ENCODE results near the gene RAD54L.
"Not testable (repeated sequence)": the region's sequence is repeated elsewhere in the genome, so short reads cannot be mapped to it uniquely, and the experiment has no call there.

Gene RAD54L

DNA sequence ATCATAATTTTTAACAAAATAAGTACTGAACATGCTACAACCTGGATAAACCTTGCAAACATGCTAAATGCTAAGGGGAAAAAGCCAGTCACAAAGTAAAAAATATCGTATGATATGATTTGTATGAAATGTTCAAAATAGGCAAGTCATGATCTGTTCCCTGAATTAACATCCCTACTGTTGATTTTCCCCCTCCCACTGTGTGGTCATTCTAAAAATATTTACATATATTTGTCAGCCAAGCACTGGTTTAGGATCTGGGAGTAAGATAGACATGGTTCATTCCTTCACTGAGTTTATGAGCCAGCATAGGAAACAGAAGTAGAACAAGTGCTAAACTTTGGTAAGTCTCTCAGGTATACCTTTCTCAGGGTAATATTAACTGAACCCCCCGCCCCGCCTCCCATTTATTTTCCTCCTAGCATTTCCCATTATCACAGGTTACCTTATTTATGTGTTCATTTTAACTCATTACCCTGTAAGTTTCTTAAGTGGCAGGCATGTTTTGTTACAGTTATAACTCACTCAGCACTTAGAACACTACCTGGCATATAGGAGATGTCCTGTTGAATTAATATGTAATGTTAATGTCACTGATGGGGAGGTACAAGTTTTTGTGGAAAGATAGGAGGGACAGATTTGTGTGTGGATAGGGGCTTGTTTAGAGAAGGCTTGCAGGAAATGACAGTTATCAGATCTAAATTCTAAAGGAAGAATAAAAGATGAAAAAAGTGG is 68.3 kb downstream of the RAD54L start:
- Histone ChIP-seq H3K36me3 (ENCODE audit: control insufficient read depth, insufficient read depth, low read length) (peaks cover 45% of the 10 kb centered on the region), H3K4me1 (ENCODE audit: control insufficient read depth, insufficient read depth, low read length, poor library complexity, severe bottlenecking) (no peaks in the 10 kb centered on the region), H3K27ac (ENCODE audit: insufficient read depth, low read length, poor library complexity, severe bottlenecking) (no peak overlapping the region), H3K4me3 (ENCODE audit: insufficient read depth, low read depth, low read length, poor library complexity, severe bottlenecking) (no peak overlapping the region), H3K9me3 (ENCODE audit: control insufficient read depth, low read length) (no peaks in the 10 kb centered on the region), H3K27me3 (replicated peaks; ENCODE audit: control insufficient read depth, insufficient read depth, low read length, poor library complexity, severe bottlenecking) (no peaks in the 10 kb centered on the region)
- DNase-seq, result no peak

DNA sequence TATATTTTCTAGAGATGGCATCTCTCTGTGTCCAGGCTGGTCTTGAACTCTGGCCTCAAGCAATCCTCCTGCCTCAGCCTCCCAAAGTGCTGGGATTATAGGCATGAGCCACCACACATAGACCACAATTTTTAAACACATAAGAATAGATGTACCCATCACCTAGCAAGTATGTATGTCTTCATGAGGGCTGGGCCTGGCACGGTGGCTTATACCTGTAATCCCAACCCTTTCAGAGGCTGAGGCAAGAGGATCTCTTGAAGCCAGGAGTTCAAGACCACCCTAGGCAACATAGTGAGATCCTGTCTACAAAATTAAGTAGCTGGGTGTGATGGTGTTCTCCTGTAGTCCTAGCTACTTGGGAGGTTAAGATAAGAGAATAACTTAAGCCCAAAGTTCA is 69.8 kb downstream of the RAD54L start:
- H3K27me3 ChIP-seq (replicated peaks; ENCODE audit: control insufficient read depth, insufficient read depth, low read length, poor library complexity, severe bottlenecking), result no peaks in the 10 kb centered on the region
- no peak for DNase-seq

DNA sequence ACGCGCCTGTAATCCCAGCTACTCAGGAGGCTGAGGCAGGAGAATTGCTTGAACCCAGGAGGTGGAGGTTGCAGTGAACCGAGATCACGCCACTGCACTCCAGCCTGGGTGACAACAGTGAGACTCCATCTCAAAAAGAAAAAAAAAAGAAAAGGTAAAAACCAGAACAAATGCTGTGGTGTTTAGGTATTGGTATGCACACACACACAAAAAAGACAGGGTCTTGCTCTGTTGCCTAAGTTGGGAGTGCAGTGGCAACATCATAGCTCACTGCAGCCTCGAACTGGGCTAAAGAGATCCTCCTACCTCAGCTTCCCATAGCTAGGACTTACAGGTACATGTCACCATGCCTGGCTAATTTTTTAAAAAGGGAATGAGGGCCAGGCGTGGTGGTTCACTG is 71.7 kb downstream of the RAD54L start:
- H3K27ac ChIP-seq (ENCODE audit: insufficient read depth, low read length, poor library complexity, severe bottlenecking); H3K4me3 ChIP-seq (ENCODE audit: insufficient read depth, low read depth, low read length, poor library complexity, severe bottlenecking); H3K9me3 ChIP-seq (ENCODE audit: control insufficient read depth, low read length); H3K4me1 ChIP-seq (ENCODE audit: control insufficient read depth, insufficient read depth, low read length, poor library complexity, severe bottlenecking); H3K27me3 ChIP-seq (replicated peaks; ENCODE audit: control insufficient read depth, insufficient read depth, low read length, poor library complexity, severe bottlenecking); DNase-seq: not testable (repeated sequence)
- H3K36me3 ChIP-seq (ENCODE audit: control insufficient read depth, insufficient read depth, low read length), result peaks cover 18% of the 10 kb centered on the region

More for the DNA sequence above, 69.8 kb downstream of the RAD54L start:
- Histone ChIP-seq H3K27ac (ENCODE audit: insufficient read depth, low read length, poor library complexity, severe bottlenecking) (no peak overlapping the region), H3K36me3 (ENCODE audit: control insufficient read depth, insufficient read depth, low read length) (peaks cover 31% of the 10 kb centered on the region), H3K9me3 (ENCODE audit: control insufficient read depth, low read length) (no peaks in the 10 kb centered on the region), H3K4me3 (ENCODE audit: insufficient read depth, low read depth, low read length, poor library complexity, severe bottlenecking) (no peak overlapping the region), H3K4me1 (ENCODE audit: control insufficient read depth, insufficient read depth, low read length, poor library complexity, severe bottlenecking) (no peaks in the 10 kb centered on the region)

DNA sequence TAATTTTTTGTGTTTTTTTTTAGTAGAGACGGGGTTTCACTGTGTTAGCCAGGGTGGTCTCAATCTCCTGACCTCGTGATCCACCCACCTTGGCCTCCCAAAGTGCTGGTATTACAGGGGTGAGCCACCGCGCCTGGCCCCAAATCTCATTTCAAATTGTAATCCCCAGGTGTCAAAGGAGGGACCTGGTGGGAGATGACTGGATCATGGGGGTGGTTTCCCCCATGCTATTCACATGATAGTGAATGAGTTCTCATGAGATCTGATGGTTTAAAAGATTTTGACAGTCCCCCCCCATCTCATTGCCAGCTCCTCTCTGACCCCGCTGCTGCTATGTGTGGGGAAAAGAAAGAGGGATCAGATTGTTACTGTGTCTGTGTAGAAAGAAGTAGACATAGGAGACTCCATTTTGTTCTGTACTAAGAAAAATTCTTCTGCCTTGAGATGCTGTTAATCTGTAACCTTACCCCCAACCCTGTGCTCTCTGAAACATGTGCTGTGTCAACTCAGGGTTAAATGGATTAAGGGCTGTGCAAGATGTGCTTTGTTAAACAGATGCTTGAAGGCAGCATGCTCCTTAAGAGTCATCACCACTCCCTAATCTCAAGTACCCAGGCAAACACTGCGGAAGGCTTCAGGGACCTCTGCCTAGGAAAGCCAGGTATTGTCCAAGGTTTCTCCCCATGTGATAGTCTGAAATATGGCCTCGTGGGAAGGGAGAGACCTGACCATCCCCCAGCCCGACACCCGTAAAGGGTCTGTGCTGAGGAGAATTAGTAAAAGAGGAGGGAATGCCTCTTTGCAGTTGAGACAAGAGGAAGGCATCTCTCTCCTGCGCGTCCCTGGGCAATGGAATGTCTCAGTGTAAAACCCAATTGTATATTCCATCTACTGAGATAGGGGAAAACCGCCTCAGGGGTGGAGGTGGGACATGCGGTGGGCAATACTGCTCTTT is 72.7 kb downstream of the RAD54L start:
- H3K36me3 ChIP-seq (ENCODE audit: control insufficient read depth, insufficient read depth, low read length); H3K4me3 ChIP-seq (ENCODE audit: insufficient read depth, low read depth, low read length, poor library complexity, severe bottlenecking); H3K9me3 ChIP-seq (ENCODE audit: control insufficient read depth, low read length); H3K27me3 ChIP-seq (replicated peaks; ENCODE audit: control insufficient read depth, insufficient read depth, low read length, poor library complexity, severe bottlenecking); DNase-seq; H3K4me1 ChIP-seq (ENCODE audit: control insufficient read depth, insufficient read depth, low read length, poor library complexity, severe bottlenecking); H3K27ac ChIP-seq (ENCODE audit: insufficient read depth, low read length, poor library complexity, severe bottlenecking): not testable (repeated sequence)

DNA sequence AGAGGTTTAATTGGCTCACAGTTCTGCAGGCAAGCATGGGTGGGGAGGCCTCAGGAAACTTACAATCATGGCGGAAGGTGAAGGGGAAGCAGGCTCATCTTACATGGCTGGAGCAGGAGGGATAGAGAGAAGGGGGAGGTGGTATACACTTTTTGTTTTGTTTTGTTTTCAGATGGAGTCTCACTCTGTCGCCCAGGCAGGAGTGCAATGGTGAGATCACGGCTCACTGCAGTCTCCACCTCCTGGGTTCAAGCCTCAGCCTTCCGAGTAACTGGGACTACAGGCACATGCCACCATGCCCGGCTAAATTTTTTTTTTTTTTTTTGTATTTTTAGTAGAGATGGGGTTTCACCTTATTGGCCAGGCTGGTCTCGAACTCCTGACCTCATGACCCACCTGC is 74.6 kb downstream of the RAD54L start:
- not testable (repeated sequence) for H3K9me3 ChIP-seq (ENCODE audit: control insufficient read depth, low read length); H3K4me3 ChIP-seq (ENCODE audit: insufficient read depth, low read depth, low read length, poor library complexity, severe bottlenecking); H3K27me3 ChIP-seq (replicated peaks; ENCODE audit: control insufficient read depth, insufficient read depth, low read length, poor library complexity, severe bottlenecking); H3K4me1 ChIP-seq (ENCODE audit: control insufficient read depth, insufficient read depth, low read length, poor library complexity, severe bottlenecking); H3K27ac ChIP-seq (ENCODE audit: insufficient read depth, low read length, poor library complexity, severe bottlenecking); DNase-seq; H3K36me3 ChIP-seq (ENCODE audit: control insufficient read depth, insufficient read depth, low read length)

DNA sequence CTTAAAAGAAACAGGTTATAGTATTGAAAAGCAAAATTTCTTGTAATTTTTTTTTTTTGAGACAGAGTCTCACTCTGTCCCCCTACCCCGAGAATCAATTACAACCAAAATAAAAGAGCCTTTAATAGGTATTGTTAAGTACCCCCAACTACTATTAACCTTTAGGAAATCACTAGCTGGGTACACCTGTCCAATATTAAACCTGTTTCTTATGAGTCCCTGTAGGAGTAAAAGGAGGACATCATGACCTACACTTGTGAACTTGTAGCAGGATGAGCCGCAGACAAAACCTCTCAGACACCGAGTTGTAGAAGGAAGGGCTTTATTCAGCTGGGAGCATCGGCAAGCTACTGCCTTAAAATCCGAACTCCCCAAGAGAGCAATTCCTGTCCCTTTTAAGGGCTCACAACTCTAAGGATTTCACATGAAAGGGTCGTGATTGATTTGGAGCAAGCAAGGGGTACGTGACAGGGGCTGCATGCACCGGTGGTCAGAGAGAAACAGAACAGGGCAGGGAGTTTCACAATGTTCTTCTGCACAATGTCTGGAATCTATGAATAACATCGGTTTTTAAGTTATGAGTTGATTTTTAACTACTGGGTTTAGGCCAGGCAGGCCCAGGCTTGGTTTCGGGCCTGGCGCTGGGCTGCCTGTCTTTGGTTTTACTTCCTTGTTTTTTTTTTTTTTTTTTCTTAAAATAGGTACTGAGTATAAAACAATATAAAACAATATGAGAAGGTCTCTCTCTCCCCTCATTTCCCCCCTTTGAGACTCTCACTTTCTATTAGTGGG is 77.9 kb downstream of the RAD54L start:
- not testable (repeated sequence) for H3K27me3 ChIP-seq (replicated peaks; ENCODE audit: control insufficient read depth, insufficient read depth, low read length, poor library complexity, severe bottlenecking); H3K27ac ChIP-seq (ENCODE audit: insufficient read depth, low read length, poor library complexity, severe bottlenecking)

More for the DNA sequence above, 77.9 kb downstream of the RAD54L start:
- DNase-seq; H3K36me3 ChIP-seq (ENCODE audit: control insufficient read depth, insufficient read depth, low read length); H3K9me3 ChIP-seq (ENCODE audit: control insufficient read depth, low read length); H3K4me3 ChIP-seq (ENCODE audit: insufficient read depth, low read depth, low read length, poor library complexity, severe bottlenecking); H3K4me1 ChIP-seq (ENCODE audit: control insufficient read depth, insufficient read depth, low read length, poor library complexity, severe bottlenecking): not testable (repeated sequence)

Measured in effector memory CD4-positive, alpha-beta T cell (primary cell).